ENCODE results near the gene ALX4.

DNA sequence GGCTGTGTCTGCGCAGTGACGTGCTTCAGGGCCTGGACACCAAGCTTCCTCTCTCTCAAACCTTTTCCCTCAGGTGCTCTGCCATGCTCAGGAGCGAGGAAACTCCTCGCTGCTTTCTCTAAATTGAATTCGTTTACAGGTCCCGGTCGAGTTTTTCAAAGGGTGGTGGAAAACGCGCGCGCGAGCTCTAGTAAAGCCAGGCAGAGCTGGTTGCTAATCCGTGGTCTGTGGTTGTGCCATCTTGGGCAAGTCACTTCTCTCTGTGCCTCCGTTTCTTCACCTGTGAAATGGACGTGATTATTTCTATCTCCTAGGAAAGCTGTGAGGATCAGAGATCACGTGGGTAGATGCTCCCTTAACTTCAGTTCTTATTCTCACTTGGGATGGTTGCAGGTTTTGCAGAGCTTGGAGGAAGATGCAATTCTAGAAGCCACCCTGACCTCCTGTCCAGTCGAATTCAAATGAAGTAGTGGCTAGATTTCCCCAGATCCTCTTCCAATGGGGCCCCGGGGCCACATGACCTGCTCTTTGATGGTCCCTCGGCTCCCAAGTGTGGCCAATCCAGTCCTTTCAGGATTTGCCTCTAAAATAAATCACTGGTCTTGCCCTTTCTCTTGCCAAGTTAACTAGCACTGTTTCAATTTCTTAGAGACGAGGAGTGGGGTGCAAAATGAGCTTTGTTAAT lies 10.5 kb upstream of the ALX4 start:
- TF ChIP-seq, protein P1, sequence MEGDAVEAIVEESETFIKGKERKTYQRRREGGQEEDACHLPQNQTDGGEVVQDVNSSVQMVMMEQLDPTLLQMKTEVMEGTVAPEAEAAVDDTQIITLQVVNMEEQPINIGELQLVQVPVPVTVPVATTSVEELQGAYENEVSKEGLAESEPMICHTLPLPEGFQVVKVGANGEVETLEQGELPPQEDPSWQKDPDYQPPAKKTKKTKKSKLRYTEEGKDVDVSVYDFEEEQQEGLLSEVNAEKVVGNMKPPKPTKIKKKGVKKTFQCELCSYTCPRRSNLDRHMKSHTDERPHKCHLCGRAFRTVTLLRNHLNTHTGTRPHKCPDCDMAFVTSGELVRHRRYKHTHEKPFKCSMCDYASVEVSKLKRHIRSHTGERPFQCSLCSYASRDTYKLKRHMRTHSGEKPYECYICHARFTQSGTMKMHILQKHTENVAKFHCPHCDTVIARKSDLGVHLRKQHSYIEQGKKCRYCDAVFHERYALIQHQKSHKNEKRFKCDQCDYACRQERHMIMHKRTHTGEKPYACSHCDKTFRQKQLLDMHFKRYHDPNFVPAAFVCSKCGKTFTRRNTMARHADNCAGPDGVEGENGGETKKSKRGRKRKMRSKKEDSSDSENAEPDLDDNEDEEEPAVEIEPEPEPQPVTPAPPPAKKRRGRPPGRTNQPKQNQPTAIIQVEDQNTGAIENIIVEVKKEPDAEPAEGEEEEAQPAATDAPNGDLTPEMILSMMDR (IDR thresholded peaks at IDR 0.05; ENCODE audit: low read depth, low read length), result no peak
- no peak for TF ChIP-seq EZH2phosphoT487 (IDR thresholded peaks at IDR 0.05; ENCODE audit: low read depth)
